HL-60 (cell line): ENCODE results near the gene TVP23C.

Experiments
- DNase-seq, 2 experiments: peaks; one replicate each; pipeline ENCODE4 v3.0.0-alpha.2; 2010 to 2020; ENCODE audit warnings: low read depth in 1 of 2, low spot score in 1 of 2
- H3K27ac ChIP-seq: fragments of 250-450 bp; sonication (Bioruptor Pico); replicated peaks from 2 replicates; pipeline ENCODE4 v1.5.1; 2020; ENCODE audit warnings: mild to moderate bottlenecking, moderate library complexity
- H3K27me3 ChIP-seq: fragments of 250-450 bp; sonication (Bioruptor Pico); 2 replicates; pipeline ENCODE4 v1.5.1; 2021; ENCODE audit warnings: mild to moderate bottlenecking, moderate library complexity; ENCODE audit not compliant: insufficient read depth, poor library complexity, severe bottlenecking
- H3K4me3 ChIP-seq: replicated peaks from 2 replicates; pipeline ENCODE4 v1.5.1; 2011; ENCODE audit warnings: mild to moderate bottlenecking, control low read depth, low read length; ENCODE audit not compliant: insufficient read depth
- GABPA ChIP-seq: IDR thresholded peaks from 2 replicates; pipeline ENCODE4 v1.6.1; 2012; ENCODE audit warnings: low read depth
- POLR2AphosphoS5 ChIP-seq: IDR thresholded peaks from 2 replicates; pipeline ENCODE4 v1.6.1; 2012; ENCODE audit warnings: low read depth
- SPI1 ChIP-seq: IDR thresholded peaks from 2 replicates; pipeline ENCODE4 v1.6.1; 2012; ENCODE audit warnings: low read depth, mild to moderate bottlenecking, borderline replicate concordance
- TF ChIP-seq, protein P1 (sequence below): IDR thresholded peaks from one replicate; pipeline ENCODE4 v1.5.1; 2011; ENCODE audit warnings: low read length, control low read depth, inconsistent platforms; ENCODE audit not compliant: insufficient read depth
- TF ChIP-seq, protein P2 (sequence below): IDR thresholded peaks from 2 replicates; pipeline ENCODE4 v1.6.1; 2012; ENCODE audit warnings: low read depth; ENCODE audit not compliant: insufficient replicate concordance

The TVP23C gene

DNA sequence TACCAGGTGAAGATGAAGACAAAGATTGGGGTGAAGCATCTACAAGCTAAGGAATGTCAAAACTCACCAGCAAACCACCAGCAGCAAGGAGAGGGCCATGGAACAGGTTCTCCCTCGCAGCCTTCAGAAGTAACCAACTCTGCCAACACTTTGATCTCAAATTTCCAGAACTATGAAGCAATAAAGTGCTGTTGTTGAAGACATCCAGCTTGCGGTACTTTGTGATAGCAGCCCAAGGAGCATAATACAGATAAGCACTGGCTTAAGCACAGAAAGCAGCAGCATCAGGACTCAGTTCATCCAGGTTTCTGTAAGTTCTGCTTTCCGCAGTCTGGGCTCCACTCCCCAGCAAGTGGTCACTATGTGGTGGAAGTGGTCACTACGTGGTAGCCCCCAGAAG, 79.9 kb downstream of the TVP23C start:
- Histone ChIP-seq H3K27me3 (no peaks in the 10 kb centered on the region), H3K4me3 (no peak overlapping the region), H3K27ac (no peak overlapping the region)
- TF ChIP-seq POLR2AphosphoS5 (no peak), SPI1 (no peak), GABPA (no peak)
- TF ChIP-seq, protein P1, sequence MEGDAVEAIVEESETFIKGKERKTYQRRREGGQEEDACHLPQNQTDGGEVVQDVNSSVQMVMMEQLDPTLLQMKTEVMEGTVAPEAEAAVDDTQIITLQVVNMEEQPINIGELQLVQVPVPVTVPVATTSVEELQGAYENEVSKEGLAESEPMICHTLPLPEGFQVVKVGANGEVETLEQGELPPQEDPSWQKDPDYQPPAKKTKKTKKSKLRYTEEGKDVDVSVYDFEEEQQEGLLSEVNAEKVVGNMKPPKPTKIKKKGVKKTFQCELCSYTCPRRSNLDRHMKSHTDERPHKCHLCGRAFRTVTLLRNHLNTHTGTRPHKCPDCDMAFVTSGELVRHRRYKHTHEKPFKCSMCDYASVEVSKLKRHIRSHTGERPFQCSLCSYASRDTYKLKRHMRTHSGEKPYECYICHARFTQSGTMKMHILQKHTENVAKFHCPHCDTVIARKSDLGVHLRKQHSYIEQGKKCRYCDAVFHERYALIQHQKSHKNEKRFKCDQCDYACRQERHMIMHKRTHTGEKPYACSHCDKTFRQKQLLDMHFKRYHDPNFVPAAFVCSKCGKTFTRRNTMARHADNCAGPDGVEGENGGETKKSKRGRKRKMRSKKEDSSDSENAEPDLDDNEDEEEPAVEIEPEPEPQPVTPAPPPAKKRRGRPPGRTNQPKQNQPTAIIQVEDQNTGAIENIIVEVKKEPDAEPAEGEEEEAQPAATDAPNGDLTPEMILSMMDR = no peak
- TF ChIP-seq, protein P2, sequence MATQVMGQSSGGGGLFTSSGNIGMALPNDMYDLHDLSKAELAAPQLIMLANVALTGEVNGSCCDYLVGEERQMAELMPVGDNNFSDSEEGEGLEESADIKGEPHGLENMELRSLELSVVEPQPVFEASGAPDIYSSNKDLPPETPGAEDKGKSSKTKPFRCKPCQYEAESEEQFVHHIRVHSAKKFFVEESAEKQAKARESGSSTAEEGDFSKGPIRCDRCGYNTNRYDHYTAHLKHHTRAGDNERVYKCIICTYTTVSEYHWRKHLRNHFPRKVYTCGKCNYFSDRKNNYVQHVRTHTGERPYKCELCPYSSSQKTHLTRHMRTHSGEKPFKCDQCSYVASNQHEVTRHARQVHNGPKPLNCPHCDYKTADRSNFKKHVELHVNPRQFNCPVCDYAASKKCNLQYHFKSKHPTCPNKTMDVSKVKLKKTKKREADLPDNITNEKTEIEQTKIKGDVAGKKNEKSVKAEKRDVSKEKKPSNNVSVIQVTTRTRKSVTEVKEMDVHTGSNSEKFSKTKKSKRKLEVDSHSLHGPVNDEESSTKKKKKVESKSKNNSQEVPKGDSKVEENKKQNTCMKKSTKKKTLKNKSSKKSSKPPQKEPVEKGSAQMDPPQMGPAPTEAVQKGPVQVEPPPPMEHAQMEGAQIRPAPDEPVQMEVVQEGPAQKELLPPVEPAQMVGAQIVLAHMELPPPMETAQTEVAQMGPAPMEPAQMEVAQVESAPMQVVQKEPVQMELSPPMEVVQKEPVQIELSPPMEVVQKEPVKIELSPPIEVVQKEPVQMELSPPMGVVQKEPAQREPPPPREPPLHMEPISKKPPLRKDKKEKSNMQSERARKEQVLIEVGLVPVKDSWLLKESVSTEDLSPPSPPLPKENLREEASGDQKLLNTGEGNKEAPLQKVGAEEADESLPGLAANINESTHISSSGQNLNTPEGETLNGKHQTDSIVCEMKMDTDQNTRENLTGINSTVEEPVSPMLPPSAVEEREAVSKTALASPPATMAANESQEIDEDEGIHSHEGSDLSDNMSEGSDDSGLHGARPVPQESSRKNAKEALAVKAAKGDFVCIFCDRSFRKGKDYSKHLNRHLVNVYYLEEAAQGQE = no peak
- DNase-seq = no peak

DNA sequence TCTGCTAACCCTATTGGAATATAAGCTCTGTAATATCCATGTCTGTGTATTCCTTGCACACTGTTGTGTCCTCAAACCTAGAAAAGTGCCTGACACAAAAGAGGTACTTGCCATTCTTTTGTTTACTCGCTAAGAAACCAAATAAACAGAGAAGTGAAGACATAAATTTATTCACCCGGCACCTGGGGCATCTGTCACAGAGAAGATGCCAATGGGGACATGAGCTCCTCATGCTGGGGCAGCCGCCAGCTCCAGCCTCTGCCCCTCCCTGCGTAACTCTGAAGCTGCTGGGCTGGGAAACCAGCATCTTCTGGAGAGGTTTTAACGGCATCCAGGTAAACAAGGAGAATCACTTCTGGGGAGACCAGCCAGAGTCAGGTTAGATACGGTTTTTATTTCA, 80.8 kb downstream of the TVP23C start:
- Histone ChIP-seq H3K4me3 (no peak overlapping the region), H3K27me3 (no peaks in the 10 kb centered on the region), H3K27ac (no peak overlapping the region)
- DNase-seq = no peak
- TF ChIP-seq GABPA (no peak), SPI1 (no peak), POLR2AphosphoS5 (no peak)
- TF ChIP-seq, protein P1 = no peak
- TF ChIP-seq, protein P2 = no peak

DNA sequence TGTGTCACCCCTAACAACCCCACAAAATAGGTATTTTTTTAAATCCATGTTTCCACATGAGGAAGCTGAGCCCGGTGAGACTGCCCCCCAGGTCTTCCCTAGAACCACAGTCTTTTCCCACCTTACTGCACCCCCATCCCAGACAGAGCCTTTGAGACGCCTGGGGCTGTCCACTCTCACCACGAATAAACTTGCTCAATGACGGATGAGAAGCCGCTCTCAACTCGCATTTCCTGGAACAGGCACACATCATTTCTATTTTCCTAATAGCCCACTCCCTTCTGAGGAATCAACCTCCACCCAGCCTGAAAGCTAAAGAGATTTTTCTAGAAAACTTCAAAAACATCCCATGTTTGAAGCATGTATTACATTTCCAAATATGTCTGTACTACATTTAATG, 81.8 kb downstream of the TVP23C start:
- no peak overlapping the region for H3K4me3 ChIP-seq
- H3K27me3 ChIP-seq = no peaks in the 10 kb centered on the region
- TF ChIP-seq, protein P1 = no peak
- TF ChIP-seq, protein P2 = no peak
- TF ChIP-seq POLR2AphosphoS5 = no peak
- TF ChIP-seq GABPA = no peak
- no peak for TF ChIP-seq SPI1
- DNase-seq = no peak
- H3K27ac ChIP-seq = no peak overlapping the region
